ENCODE data around the gene RBM5. TPM values are rescaled to one million over a fixed set of nuclear protein-coding genes. Genes with fewer than 3 reads are reported as not detected.

Gene RBM5
- total and polyA plus RNA-seq, 2 donors (not counting 1 experiment from before 2014, with no cell fraction given): 113 to 174 TPM

GRCh38 chr3:50156549-50157493, 68.1 kb downstream of the RBM5 start:
- Histone ChIP-seq H3K79me2 (ENCODE audit: control insufficient read depth, insufficient read depth, low read length) (no peaks in the 10 kb centered on the region), H4K20me1 (ENCODE audit: control insufficient read depth, extremely low read depth, insufficient read depth, low read length) (no peaks in the 10 kb centered on the region), H3K4me3 (replicated peaks in 1 of 4; ENCODE audit: control extremely low read depth in 1 of 4, insufficient read depth in 1 of 4, low read depth in 3 of 4, low read length in 4 of 4) (peak overlapping the region; percentile 38 to 69 (median 53)), H3K27ac (ENCODE audit: insufficient read depth, low read length) (no peak overlapping the region), H3K4me2 (ENCODE audit: extremely low read depth, insufficient read depth, low read length) (peak overlapping the region; percentile 49), H3K9ac (ENCODE audit: insufficient read depth, low read length) (peak overlapping the region; percentile 46), H3K4me1 (ENCODE audit: control insufficient read depth, extremely low read depth, insufficient read depth, low read length) (peaks cover 10% of the 10 kb centered on the region), H3K9me3 (ENCODE audit: control insufficient read depth, insufficient read depth, low read depth, low read length) (no peaks in the 10 kb centered on the region), H3K36me3 (ENCODE audit: control insufficient read depth, insufficient read depth, low read length) (no peaks in the 10 kb centered on the region), H2AFZ (ENCODE audit: low read length) (peak overlapping the region; percentile 41), H3K27me3 (ENCODE audit: control insufficient read depth, insufficient read depth, low read length) (peaks cover 6% of the 10 kb centered on the region)
- TF ChIP-seq CTCF (conservative IDR thresholded peaks at IDR 0.05 in 1 of 2, IDR thresholded peaks at IDR 0.05 in 1 of 2; ENCODE audit: low read depth in 1 of 2, low read length in 2 of 2): no peak
- TF ChIP-seq EZH2 (IDR thresholded peaks at IDR 0.05; ENCODE audit: low read length, missing control alignments): no peak
- peak; percentile 32 to 45 for DNase-seq (ENCODE audit: low read depth in 2 of 2)

GRCh38 chr3:50157827-50158529, 69.3 kb downstream of the RBM5 start:
- H3K4me2 ChIP-seq (ENCODE audit: extremely low read depth, insufficient read depth, low read length): no peak overlapping the region
- peak in 1 of 2 donors; percentile 49 for DNase-seq (ENCODE audit: low read depth in 2 of 2)
- H3K4me3 ChIP-seq (replicated peaks in 1 of 4; ENCODE audit: control extremely low read depth in 1 of 4, insufficient read depth in 1 of 4, low read depth in 3 of 4, low read length in 4 of 4): no peak overlapping the region
- H2AFZ ChIP-seq (ENCODE audit: low read length): no peak overlapping the region
- peaks cover 10% of the 10 kb centered on the region for H3K4me1 ChIP-seq (ENCODE audit: control insufficient read depth, extremely low read depth, insufficient read depth, low read length)
- no peak overlapping the region for H3K9ac ChIP-seq (ENCODE audit: insufficient read depth, low read length)
- no peak overlapping the region for H3K27ac ChIP-seq (ENCODE audit: insufficient read depth, low read length)
- no peaks in the 10 kb centered on the region for H4K20me1 ChIP-seq (ENCODE audit: control insufficient read depth, extremely low read depth, insufficient read depth, low read length)
- H3K9me3 ChIP-seq (ENCODE audit: control insufficient read depth, insufficient read depth, low read depth, low read length): no peaks in the 10 kb centered on the region
- H3K36me3 ChIP-seq (ENCODE audit: control insufficient read depth, insufficient read depth, low read length): no peaks in the 10 kb centered on the region
- no peaks in the 10 kb centered on the region for H3K79me2 ChIP-seq (ENCODE audit: control insufficient read depth, insufficient read depth, low read length)
- peaks cover 6% of the 10 kb centered on the region for H3K27me3 ChIP-seq (ENCODE audit: control insufficient read depth, insufficient read depth, low read length)
- TF ChIP-seq EZH2 (IDR thresholded peaks at IDR 0.05; ENCODE audit: low read length, missing control alignments) (no peak), CTCF (conservative IDR thresholded peaks at IDR 0.05 in 1 of 2, IDR thresholded peaks at IDR 0.05 in 1 of 2; ENCODE audit: low read depth in 1 of 2, low read length in 2 of 2) (no peak)

- Histone ChIP-seq H3K79me2 (ENCODE audit: control insufficient read depth, insufficient read depth, low read length) (no peaks in the 10 kb centered on the region), H3K4me2 (ENCODE audit: extremely low read depth, insufficient read depth, low read length) (no peak overlapping the region), H3K4me3 (replicated peaks in 1 of 4; ENCODE audit: control extremely low read depth in 1 of 4, insufficient read depth in 1 of 4, low read depth in 3 of 4, low read length in 4 of 4) (no peak overlapping the region), H3K9me3 (ENCODE audit: control insufficient read depth, insufficient read depth, low read depth, low read length) (no peaks in the 10 kb centered on the region), H4K20me1 (ENCODE audit: control insufficient read depth, extremely low read depth, insufficient read depth, low read length) (no peaks in the 10 kb centered on the region), H3K27me3 (ENCODE audit: control insufficient read depth, insufficient read depth, low read length) (peaks cover 6% of the 10 kb centered on the region), H3K36me3 (ENCODE audit: control insufficient read depth, insufficient read depth, low read length) (no peaks in the 10 kb centered on the region), H3K4me1 (ENCODE audit: control insufficient read depth, extremely low read depth, insufficient read depth, low read length) (peaks cover 14% of the 10 kb centered on the region), H3K9ac (ENCODE audit: insufficient read depth, low read length) (no peak overlapping the region), H2AFZ (ENCODE audit: low read length) (no peak overlapping the region), H3K27ac (ENCODE audit: insufficient read depth, low read length) (no peak overlapping the region)
- no peak for DNase-seq (ENCODE audit: low read depth in 2 of 2)
- TF ChIP-seq EZH2 (IDR thresholded peaks at IDR 0.05; ENCODE audit: low read length, missing control alignments): no peak
- TF ChIP-seq CTCF (conservative IDR thresholded peaks at IDR 0.05 in 1 of 2, IDR thresholded peaks at IDR 0.05 in 1 of 2; ENCODE audit: low read depth in 1 of 2, low read length in 2 of 2): no peak
These were observed 69.9 kb downstream of the RBM5 start for GRCh38 chr3:50158530-50159146.

Data from fibroblast of lung (primary cell).